ENCODE data around the gene ICAM3.

Gene ICAM3

DNA sequence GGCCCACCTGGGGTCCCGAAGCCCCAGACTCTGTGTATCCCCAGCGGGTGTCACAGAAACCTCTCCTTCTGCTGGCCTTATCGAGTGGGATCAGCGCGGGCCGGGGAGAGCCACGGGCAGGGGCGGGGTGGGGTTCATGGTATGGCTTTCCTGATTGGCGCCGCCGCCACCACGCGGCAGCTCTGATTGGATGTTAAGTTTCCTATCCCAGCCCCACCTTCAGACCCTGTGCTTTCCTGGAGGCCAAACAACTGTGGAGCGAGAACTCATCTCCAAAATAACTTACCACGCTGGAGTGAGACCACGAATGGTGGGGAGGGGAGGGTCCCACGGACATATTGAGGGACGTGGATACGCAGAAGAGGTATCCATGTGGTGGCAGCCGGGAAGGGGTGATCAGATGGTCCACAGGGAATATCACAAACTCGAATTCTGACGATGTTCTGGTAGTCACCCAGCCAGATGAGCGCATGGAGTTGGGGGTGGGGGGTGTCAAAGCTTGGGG lies 50.7 kb downstream of the ICAM3 start:
- Histone ChIP-seq H3K4me2 (ENCODE audit: low read length) (peak overlapping the region; percentile 93), H3K79me2 (ENCODE audit: insufficient read depth, low read length) (no peaks in the 10 kb centered on the region), H3K36me3 (ENCODE audit: insufficient read depth, low read length) (peaks cover 11% of the 10 kb centered on the region), H3K4me1 (ENCODE audit: insufficient read depth, low read length, severe bottlenecking) (peaks cover 49% of the 10 kb centered on the region), H2AFZ (ENCODE audit: low read length) (no peak overlapping the region), H3K4me3 (ENCODE audit: low read depth, low read length, poor library complexity, severe bottlenecking) (peak overlapping the region; percentile 62), H4K20me1 (ENCODE audit: insufficient read depth, low read length) (no peaks in the 10 kb centered on the region), H3K27ac (ENCODE audit: low read depth, low read length, poor library complexity, severe bottlenecking) (no peak overlapping the region), H3K9me2 (ENCODE audit: low read depth, low read length) (no peaks in the 10 kb centered on the region), H3K27me3 (ENCODE audit: insufficient read depth, low read length) (no peaks in the 10 kb centered on the region), H3F3A (ENCODE audit: insufficient read depth, low read length) (no peaks in the 10 kb centered on the region), H3K9ac (ENCODE audit: low read length) (peak overlapping the region; percentile 60; the same call in 1 of the 2 replicates), H3K9me3 (ENCODE audit: low read length) (no peaks in the 10 kb centered on the region)
- TF ChIP-seq EZH2 (IDR thresholded peaks at IDR 0.05; ENCODE audit: borderline replicate concordance, low read length) (no peak), CTCF (IDR thresholded peaks at IDR 0.05; ENCODE audit: low read length) (no peak)

DNA sequence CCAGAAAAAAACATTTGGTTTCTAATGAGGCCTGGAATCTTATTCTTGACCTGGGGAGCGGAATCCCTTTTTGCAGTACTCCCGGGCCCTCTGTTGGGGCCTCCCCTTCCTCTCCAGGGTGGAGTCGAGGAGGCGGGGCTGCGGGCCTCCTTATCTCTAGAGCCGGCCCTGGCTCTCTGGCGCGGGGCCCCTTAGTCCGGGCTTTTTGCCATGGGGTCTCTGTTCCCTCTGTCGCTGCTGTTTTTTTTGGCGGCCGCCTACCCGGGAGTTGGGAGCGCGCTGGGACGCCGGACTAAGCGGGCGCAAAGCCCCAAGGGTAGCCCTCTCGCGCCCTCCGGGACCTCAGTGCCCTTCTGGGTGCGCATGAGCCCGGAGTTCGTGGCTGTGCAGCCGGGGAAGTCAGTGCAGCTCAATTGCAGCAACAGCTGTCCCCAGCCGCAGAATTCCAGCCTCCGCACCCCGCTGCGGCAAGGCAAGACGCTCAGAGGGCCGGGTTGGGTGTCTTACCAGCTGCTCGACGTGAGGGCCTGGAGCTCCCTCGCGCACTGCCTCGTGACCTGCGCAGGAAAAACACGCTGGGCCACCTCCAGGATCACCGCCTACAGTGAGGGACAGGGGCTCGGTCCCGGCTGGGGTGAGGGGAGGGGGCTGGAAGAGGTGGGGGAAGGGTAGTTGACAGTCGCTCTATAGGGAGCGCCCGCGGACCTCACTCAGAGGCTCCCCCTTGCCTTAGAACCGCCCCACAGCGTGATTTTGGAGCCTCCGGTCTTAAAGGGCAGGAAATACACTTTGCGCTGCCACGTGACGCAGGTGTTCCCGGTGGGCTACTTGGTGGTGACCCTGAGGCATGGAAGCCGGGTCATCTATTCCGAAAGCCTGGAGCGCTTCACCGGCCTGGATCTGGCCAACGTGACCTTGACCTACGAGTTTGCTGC lies 52.4 kb downstream of the ICAM3 start, which contains the start of gene ICAM4:
Gene ICAM4, plus strand, starts transcription at position 153 of the 935 bp plus-strand sequence. Its CDS starts 58 bp downstream, at position 211.
- Histone ChIP-seq H3K27ac (ENCODE audit: low read depth, low read length, poor library complexity, severe bottlenecking) (no peak within 1 kb of the TSS), H3K9me3 (ENCODE audit: low read length) (no peaks in the 10 kb centered on the region), H4K20me1 (ENCODE audit: insufficient read depth, low read length) (no peaks in the 10 kb centered on the region), H3K4me1 (ENCODE audit: insufficient read depth, low read length, severe bottlenecking) (peaks cover 46% of the 10 kb centered on the region), H3K9me2 (ENCODE audit: low read depth, low read length) (no peaks in the 10 kb centered on the region), H3K27me3 (ENCODE audit: insufficient read depth, low read length) (no peaks in the 10 kb centered on the region), H3K9ac (ENCODE audit: low read length) (no peak within 1 kb of the TSS), H3K4me2 (ENCODE audit: low read length) (peak within 1 kb of the TSS; percentile 1; the same call in 1 of the 2 replicates), H2AFZ (ENCODE audit: low read length) (no peak within 1 kb of the TSS), H3F3A (ENCODE audit: insufficient read depth, low read length) (no peaks in the 10 kb centered on the region), H3K4me3 (ENCODE audit: low read depth, low read length, poor library complexity, severe bottlenecking) (no peak within 1 kb of the TSS), H3K36me3 (ENCODE audit: insufficient read depth, low read length) (peaks cover 11% of the 10 kb centered on the region), H3K79me2 (ENCODE audit: insufficient read depth, low read length) (no peaks in the 10 kb centered on the region)
- TF ChIP-seq CTCF (IDR thresholded peaks at IDR 0.05; ENCODE audit: low read length) (no peak), EZH2 (IDR thresholded peaks at IDR 0.05; ENCODE audit: borderline replicate concordance, low read length) (no peak)

DNA sequence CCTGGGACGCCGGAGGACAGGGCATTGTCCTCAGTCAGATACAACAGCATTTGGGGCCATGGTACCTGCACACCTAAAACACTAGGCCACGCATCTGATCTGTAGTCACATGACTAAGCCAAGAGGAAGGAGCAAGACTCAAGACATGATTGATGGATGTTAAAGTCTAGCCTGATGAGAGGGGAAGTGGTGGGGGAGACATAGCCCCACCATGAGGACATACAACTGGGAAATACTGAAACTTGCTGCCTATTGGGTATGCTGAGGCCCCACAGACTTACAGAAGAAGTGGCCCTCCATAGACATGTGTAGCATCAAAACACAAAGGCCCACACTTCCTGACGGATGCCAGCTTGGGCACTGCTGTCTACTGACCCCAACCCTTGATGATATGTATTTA lies 54.0 kb downstream of the ICAM3 start:
- Histone ChIP-seq H3K9me3 (ENCODE audit: low read length) (no peaks in the 10 kb centered on the region), H3K4me1 (ENCODE audit: insufficient read depth, low read length, severe bottlenecking) (peaks cover 30% of the 10 kb centered on the region), H3K9me2 (ENCODE audit: low read depth, low read length) (no peaks in the 10 kb centered on the region), H2AFZ (ENCODE audit: low read length) (no peak overlapping the region), H3K4me2 (ENCODE audit: low read length) (no peak overlapping the region), H3K9ac (ENCODE audit: low read length) (no peak overlapping the region), H3K36me3 (ENCODE audit: insufficient read depth, low read length) (peaks cover 11% of the 10 kb centered on the region), H3K27ac (ENCODE audit: low read depth, low read length, poor library complexity, severe bottlenecking) (no peak overlapping the region), H3K27me3 (ENCODE audit: insufficient read depth, low read length) (no peaks in the 10 kb centered on the region), H4K20me1 (ENCODE audit: insufficient read depth, low read length) (no peaks in the 10 kb centered on the region), H3F3A (ENCODE audit: insufficient read depth, low read length) (no peaks in the 10 kb centered on the region), H3K4me3 (ENCODE audit: low read depth, low read length, poor library complexity, severe bottlenecking) (no peak overlapping the region), H3K79me2 (ENCODE audit: insufficient read depth, low read length) (no peaks in the 10 kb centered on the region)
- TF ChIP-seq CTCF (IDR thresholded peaks at IDR 0.05; ENCODE audit: low read length) (no peak), EZH2 (IDR thresholded peaks at IDR 0.05; ENCODE audit: borderline replicate concordance, low read length) (no peak)
